HG02759 (cell line): ENCODE data around the gene NPEPPS.
"Not testable (repeated sequence)": the region's sequence is repeated elsewhere in the genome, so short reads cannot be mapped to it uniquely, and the experiment has no call there.

Source experiments
- ATAC-seq: cut with Tn5 transposase; IDR thresholded peaks from one replicate; pipeline ENCODE4 v1.9.1; 2021; ENCODE audit warnings: mild to moderate bottlenecking, moderate library complexity; ENCODE audit not compliant: unreplicated experiment

NPEPPS gene

GRCh38 chr17:47560517-47561043, 29.7 kb downstream of the NPEPPS start:
- not testable (repeated sequence) for ATAC-seq

GRCh38 chr17:47561698-47562405, 30.9 kb downstream of the NPEPPS start:
- ATAC-seq, result not testable (repeated sequence)

- not testable (repeated sequence) for ATAC-seq
Measured at GRCh38 chr17:47562406-47562705, 31.4 kb downstream of the NPEPPS start.

- not testable (repeated sequence) for ATAC-seq
Measured at GRCh38 chr17:47567261-47567660, 36.4 kb downstream of the NPEPPS start.

- not testable (repeated sequence) for ATAC-seq
Measured at GRCh38 chr17:47572561-47572960, 41.7 kb downstream of the NPEPPS start.

GRCh38 chr17:47582416-47582815, 51.5 kb downstream of the NPEPPS start:
- not testable (repeated sequence) for ATAC-seq

GRCh38 chr17:47586378-47587055, 55.6 kb downstream of the NPEPPS start:
- ATAC-seq, result not testable (repeated sequence)

GRCh38 chr17:47593522-47593921, 62.6 kb downstream of the NPEPPS start:
- ATAC-seq, result not testable (repeated sequence)

GRCh38 chr17:47603830-47604597, 73.1 kb downstream of the NPEPPS start:
- no peak for ATAC-seq

- ATAC-seq, result no peak
Measured at GRCh38 chr17:47604598-47604927, 73.7 kb downstream of the NPEPPS start.

- no peak for ATAC-seq
Measured at GRCh38 chr17:47605011-47605410, 74.1 kb downstream of the NPEPPS start.

GRCh38 chr17:47607481-47607880, 76.6 kb downstream of the NPEPPS start:
- ATAC-seq, result no peak

GRCh38 chr17:47611372-47612350, 80.8 kb downstream of the NPEPPS start:
- ATAC-seq, result no peak

- no peak for ATAC-seq
Measured at GRCh38 chr17:47615766-47616424, 85.0 kb downstream of the NPEPPS start.

GRCh38 chr17:47618410-47618809, 87.5 kb downstream of the NPEPPS start:
- no peak for ATAC-seq

- no peak for ATAC-seq
Measured at GRCh38 chr17:47620503-47621245, 89.8 kb downstream of the NPEPPS start.

GRCh38 chr17:47621293-47622179, 90.6 kb downstream of the NPEPPS start:
- ATAC-seq, result no peak

- ATAC-seq, result no peak
Measured at GRCh38 chr17:47622180-47622549, 91.3 kb downstream of the NPEPPS start.
